Measurements from ENCODE around the gene TBC1D22A. TPM values are rescaled to one million over a fixed set of nuclear protein-coding genes. Genes with fewer than 3 reads are reported as not detected.
"Not testable (repeated sequence)": the region's sequence is repeated elsewhere in the genome, so short reads cannot be mapped to it uniquely, and the experiment has no call there.

The TBC1D22A gene
- total RNA-seq, 1 experiment from 2014 or later: 12.2 TPM

DNA sequence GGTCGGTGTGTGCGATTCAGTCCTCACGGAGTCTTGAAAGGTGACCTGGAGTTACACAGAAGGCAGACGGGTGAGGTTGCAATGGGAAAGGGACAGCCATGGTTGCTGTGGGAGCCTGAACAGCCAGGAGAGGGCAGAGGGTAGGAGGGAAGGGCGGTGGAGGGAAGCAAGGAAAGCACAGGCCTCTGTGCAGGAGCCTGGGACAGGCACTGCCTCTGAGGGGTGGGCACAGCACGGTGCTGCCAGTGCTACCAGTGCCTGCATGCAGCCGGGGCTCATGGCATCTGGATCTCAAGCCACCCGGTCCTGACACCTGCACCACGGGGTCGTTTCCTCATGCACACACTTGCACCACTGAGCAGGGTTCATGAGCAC is 401.0 kb downstream of the TBC1D22A start:
- no peak for DNase-seq (ENCODE audit: low read depth)

GRCh38 chr22:47163856-47164513 is 401.5 kb downstream of the TBC1D22A start:
- DNase-seq (ENCODE audit: low read depth): no peak

DNA sequence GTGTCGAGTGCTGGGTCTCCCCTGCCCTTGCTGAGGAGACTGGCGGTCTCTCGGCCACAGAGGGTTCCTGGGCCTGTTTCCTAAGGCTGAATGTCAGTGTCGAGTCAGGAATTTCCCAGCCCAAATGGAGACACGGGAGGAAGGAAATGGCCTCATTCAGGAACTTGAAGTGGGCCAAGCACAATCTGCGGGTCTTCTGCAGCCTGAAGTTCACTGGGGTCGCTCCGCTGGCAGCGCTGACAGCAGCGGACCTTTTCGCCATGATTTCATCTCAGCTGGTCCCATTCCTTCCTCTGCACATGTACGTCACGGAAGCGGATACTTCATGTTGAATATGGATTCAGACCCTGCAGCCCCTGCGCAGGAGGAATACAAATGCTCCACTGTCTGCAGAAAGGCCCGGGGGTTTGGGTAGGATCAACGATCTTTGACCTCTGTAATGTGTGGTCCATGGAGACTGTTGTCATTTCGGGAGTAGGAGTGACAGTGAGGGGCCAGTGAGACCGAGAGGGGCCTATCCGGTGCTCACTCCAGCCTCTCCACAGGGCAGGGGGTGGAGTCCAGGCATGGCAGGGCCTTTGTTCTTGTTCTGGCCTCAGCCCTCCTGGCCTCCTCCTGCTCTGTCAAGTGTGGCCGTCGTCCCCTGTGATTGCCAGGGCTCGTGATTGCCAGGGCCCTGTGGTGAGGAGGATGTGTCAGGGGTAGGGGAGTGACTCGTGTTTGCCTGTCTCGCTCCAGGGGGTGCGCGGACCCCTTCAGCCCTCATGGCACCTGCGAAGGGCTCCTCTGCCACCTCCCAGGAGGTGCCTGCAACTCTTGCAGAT is 402.3 kb downstream of the TBC1D22A start:
- no peak for DNase-seq (ENCODE audit: low read depth)

- no peak for DNase-seq (ENCODE audit: low read depth)
Observed at GRCh38 chr22:47165338-47166032, 403.0 kb downstream of the TBC1D22A start.

DNA sequence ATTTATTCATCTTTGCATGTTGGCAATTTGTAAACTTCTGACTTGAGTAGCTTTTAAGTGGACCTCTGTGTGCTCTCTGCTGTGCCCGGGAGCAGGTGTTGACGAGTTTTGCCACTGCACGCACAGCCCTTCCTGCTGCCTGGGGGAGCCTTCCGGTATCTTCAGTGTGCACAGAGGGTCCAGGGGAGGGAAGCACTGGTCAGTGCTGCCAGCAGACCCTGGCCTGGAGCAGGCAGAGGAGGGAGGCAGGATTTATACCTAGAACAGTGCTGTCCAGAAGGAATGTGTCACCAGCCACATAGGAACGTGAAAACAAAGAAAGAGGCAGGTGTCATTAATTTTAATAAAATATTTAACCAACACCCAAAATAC is 403.6 kb downstream of the TBC1D22A start:
- DNase-seq (ENCODE audit: low read depth): no peak

GRCh38 chr22:47166446-47167016 is 404.1 kb downstream of the TBC1D22A start:
- no peak for DNase-seq (ENCODE audit: low read depth)

- no peak for DNase-seq (ENCODE audit: low read depth)
Observed at GRCh38 chr22:47167056-47167455, 404.6 kb downstream of the TBC1D22A start.

GRCh38 chr22:47167921-47168320 is 405.5 kb downstream of the TBC1D22A start:
- DNase-seq (ENCODE audit: low read depth): not testable (repeated sequence)

GRCh38 chr22:47168441-47168840 is 406.0 kb downstream of the TBC1D22A start:
- no peak for DNase-seq (ENCODE audit: low read depth)

- no peak for DNase-seq (ENCODE audit: low read depth)
Observed at GRCh38 chr22:47168900-47169800, 406.7 kb downstream of the TBC1D22A start.

GRCh38 chr22:47169801-47170140 is 407.3 kb downstream of the TBC1D22A start:
- DNase-seq (ENCODE audit: low read depth): no peak

- DNase-seq (ENCODE audit: low read depth): not testable (repeated sequence)
Observed at GRCh38 chr22:47170511-47171440, 408.3 kb downstream of the TBC1D22A start.

DNA sequence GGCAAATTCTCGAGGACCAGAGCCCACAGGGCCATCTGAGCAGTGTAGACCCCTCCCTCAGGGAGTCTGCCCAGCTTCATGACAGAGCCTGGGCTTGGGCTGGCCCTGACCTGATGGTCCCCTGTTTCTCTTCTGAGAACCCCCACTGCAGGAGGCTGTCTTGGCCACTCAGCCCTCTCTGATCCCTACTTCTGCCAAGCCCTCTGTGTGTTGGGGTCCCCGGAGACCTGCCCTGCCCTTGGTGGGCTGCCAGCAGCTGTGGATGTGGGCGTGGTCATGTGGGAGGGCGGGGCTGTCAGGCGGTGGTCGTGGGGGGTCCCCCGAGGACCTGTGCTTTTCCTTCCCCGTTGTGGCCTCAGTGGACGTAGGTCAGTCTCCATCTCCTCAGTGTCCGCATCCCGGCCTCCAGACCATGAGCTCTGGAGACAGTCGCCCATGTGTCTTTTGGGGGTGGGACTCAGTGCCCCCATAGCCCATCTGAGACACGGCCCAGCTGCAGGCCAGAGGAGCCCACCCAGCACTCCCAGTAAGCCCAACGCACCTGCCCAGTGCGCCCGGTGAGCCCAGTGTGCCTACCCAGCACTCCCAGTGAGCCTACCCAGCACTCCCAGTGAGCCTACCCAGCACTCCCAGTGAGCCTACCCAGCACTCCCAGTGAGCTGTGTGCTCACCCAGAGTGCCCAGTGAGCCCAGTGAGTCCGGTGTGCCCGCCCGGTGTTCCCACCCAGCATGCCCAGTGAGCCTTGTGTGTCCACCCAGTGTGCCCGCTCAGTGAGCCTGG is 409.2 kb downstream of the TBC1D22A start:
- DNase-seq (ENCODE audit: low read depth): no peak

DNA sequence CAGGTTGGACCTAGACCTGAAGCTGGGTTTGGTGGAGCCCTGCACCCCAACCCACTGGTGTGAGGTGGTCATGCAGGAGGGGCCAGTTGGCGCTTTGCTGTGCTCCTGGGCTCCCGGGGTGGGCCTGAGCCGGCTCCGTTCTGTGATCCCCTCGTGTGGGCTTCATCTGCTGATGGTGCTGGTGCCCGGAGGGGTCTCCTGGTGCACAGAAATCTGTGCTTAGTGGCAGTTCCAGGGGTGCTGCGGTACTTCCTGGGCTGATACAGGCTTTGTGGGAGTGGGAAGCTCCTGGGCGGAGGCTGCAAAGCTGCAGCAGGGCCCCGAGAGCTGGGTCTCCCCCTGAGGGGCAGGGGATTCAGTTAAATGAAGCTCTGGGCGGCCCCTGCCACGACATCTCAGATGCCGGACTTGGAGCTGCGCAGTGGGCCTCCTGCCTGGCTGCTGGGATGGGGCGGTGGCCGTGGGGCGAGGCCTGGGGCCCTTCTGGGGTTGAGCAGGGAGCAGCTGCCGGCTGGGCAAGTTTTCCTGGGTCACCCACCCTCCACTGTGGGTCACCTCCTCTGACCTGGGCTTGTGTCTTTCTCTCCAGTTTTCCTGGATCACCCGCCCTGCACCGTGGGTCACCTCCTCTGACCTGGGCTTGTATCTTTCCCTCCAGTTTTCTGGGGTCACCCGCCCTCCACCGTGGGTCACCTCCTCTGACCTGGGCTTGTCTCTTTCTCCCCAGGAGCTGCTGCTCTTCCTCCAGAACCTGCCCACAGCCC is 410.5 kb downstream of the TBC1D22A start:
- no peak for DNase-seq (ENCODE audit: low read depth)

- DNase-seq (ENCODE audit: low read depth): no peak
Observed at GRCh38 chr22:47173535-47174021, 411.1 kb downstream of the TBC1D22A start.

DNA sequence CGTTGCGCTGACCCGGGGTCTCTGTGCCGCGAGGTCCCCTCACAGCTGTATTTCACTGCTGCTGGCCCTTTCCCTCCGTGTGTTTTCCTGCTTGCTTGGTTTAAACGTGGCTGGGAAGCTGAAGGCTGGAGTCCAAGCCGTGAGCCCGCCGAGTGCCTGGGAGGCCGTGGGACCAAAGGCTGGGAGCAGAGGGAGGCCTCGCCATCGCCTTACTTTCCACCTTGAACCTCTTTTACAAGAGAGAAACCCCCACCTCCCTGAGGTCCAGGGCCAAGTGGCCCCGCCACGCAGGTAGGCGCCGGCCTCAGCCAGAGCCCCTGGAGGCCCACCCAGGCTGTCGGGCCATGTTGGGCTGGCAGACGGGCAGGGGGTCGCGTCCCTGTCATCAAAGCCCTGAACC is 411.6 kb downstream of the TBC1D22A start:
- DNase-seq (ENCODE audit: low read depth): no peak

- DNase-seq (ENCODE audit: low read depth): no peak
Observed at GRCh38 chr22:47174671-47175112, 412.2 kb downstream of the TBC1D22A start.
